Measurements from ENCODE around the gene UBQLN4.

Gene UBQLN4

DNA sequence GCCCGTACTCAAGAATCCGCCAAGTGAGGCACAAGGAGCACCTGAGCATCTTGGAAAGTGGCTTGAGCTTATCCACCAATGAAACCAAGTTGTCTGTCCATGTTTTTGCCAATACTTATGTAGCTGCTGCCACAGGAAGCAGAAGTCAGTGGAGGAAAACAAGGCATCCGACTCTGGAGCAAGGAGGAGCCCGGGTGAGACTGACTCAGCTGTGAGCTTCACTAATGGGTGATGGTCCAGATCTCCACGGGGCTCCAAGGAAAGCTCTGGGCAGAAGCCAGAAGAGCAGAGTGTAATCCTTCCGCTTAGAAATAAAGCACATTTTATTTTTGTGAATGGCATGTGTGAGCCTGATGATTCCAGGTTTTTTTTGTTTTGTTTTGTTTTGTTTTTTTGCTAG lies 20.6 kb downstream of the UBQLN4 start:
- Histone ChIP-seq H3K4me1 (ENCODE audit: insufficient read depth, low read length, poor library complexity, severe bottlenecking) (no peaks in the 10 kb centered on the region), H3K36me3 (ENCODE audit: insufficient read depth, low read length) (peaks cover 7% of the 10 kb centered on the region; the same call in 1 of the 2 replicates), H3K9ac (ENCODE audit: low read depth, low read length, poor library complexity, severe bottlenecking) (no peak overlapping the region), H3K79me2 (ENCODE audit: insufficient read depth, low read length) (no peaks in the 10 kb centered on the region), H3K4me3 (ENCODE audit: low read length, poor library complexity, severe bottlenecking) (no peak overlapping the region), H3K27me3 (ENCODE audit: insufficient read depth, low read length, poor library complexity, severe bottlenecking) (no peaks in the 10 kb centered on the region), H3K4me2 (ENCODE audit: low read depth, low read length, poor library complexity, severe bottlenecking) (no peak overlapping the region), H3F3A (ENCODE audit: low read depth) (no peaks in the 10 kb centered on the region), H4K20me1 (ENCODE audit: insufficient read depth, low read length, poor library complexity, severe bottlenecking) (no peaks in the 10 kb centered on the region), H2AFZ (ENCODE audit: low read length) (no peak overlapping the region), H3K9me2 (replicated peaks; ENCODE audit: low read depth, low read length) (no peaks in the 10 kb centered on the region), H3K9me3 (ENCODE audit: insufficient read depth, low read depth, low read length) (no peaks in the 10 kb centered on the region)
- no peak for TF ChIP-seq CTCF (conservative IDR thresholded peaks at IDR 0.05; ENCODE audit: low read length)
- no peak for TF ChIP-seq EZH2phosphoT487 (IDR thresholded peaks at IDR 0.05; ENCODE audit: borderline replicate concordance)

DNA sequence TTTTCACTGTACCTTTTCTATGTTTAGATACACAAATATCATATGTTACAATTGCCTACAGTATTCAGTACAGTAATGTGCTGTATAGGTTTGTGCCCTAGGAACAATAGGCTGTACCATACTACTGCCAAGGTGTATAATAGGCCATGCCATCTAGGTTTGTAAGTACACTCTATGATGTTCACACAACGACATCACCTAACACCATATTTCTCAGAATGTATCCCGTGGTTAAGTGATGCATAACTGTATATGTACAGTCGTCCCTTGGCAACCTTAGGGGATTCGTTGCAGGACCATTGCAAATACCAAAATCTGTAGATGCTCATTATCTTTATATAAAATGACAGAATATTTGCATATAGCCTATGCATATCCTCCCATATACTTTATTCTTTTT lies 27.0 kb downstream of the UBQLN4 start:
- no peak for TF ChIP-seq CTCF (conservative IDR thresholded peaks at IDR 0.05; ENCODE audit: low read length)
- TF ChIP-seq EZH2phosphoT487 (IDR thresholded peaks at IDR 0.05; ENCODE audit: borderline replicate concordance) = no peak
- Histone ChIP-seq H3K4me3 (ENCODE audit: low read length, poor library complexity, severe bottlenecking) (no peak overlapping the region), H3F3A (ENCODE audit: low read depth) (no peaks in the 10 kb centered on the region), H3K36me3 (ENCODE audit: insufficient read depth, low read length) (no peaks in the 10 kb centered on the region), H4K20me1 (ENCODE audit: insufficient read depth, low read length, poor library complexity, severe bottlenecking) (no peaks in the 10 kb centered on the region), H3K79me2 (ENCODE audit: insufficient read depth, low read length) (no peaks in the 10 kb centered on the region), H3K27me3 (ENCODE audit: insufficient read depth, low read length, poor library complexity, severe bottlenecking) (no peaks in the 10 kb centered on the region), H3K4me2 (ENCODE audit: low read depth, low read length, poor library complexity, severe bottlenecking) (no peak overlapping the region), H3K9me3 (ENCODE audit: insufficient read depth, low read depth, low read length) (no peaks in the 10 kb centered on the region), H3K9ac (ENCODE audit: low read depth, low read length, poor library complexity, severe bottlenecking) (no peak overlapping the region), H3K4me1 (ENCODE audit: insufficient read depth, low read length, poor library complexity, severe bottlenecking) (no peaks in the 10 kb centered on the region), H2AFZ (ENCODE audit: low read length) (no peak overlapping the region), H3K9me2 (replicated peaks; ENCODE audit: low read depth, low read length) (no peaks in the 10 kb centered on the region)

DNA sequence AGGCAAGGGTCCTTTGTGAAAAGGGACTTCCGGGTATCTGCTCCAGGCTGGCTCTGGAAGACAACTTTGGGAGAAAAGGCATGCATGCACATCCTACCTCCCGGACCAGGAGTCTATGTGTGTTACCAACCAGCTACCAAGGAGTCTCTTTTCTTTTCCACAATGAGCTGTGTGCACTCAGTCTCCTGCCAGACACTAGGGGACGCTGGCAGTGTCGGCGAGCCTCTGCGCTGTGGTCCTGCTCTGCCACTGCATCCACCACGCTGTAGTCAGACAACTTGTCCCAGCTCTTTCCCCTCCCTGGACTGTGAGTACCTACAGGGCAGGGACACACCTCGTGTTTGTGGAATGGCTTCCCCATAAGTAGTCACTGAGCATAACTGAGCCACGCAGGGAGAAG lies 27.7 kb downstream of the UBQLN4 start:
- Histone ChIP-seq H3K9me2 (replicated peaks; ENCODE audit: low read depth, low read length) (no peaks in the 10 kb centered on the region), H3K9me3 (ENCODE audit: insufficient read depth, low read depth, low read length) (no peaks in the 10 kb centered on the region), H3K79me2 (ENCODE audit: insufficient read depth, low read length) (no peaks in the 10 kb centered on the region), H3K4me1 (ENCODE audit: insufficient read depth, low read length, poor library complexity, severe bottlenecking) (no peaks in the 10 kb centered on the region), H3K9ac (ENCODE audit: low read depth, low read length, poor library complexity, severe bottlenecking) (no peak overlapping the region), H3K4me2 (ENCODE audit: low read depth, low read length, poor library complexity, severe bottlenecking) (no peak overlapping the region), H3K36me3 (ENCODE audit: insufficient read depth, low read length) (no peaks in the 10 kb centered on the region), H3K4me3 (ENCODE audit: low read length, poor library complexity, severe bottlenecking) (no peak overlapping the region), H3K27me3 (ENCODE audit: insufficient read depth, low read length, poor library complexity, severe bottlenecking) (no peaks in the 10 kb centered on the region), H3F3A (ENCODE audit: low read depth) (no peaks in the 10 kb centered on the region), H2AFZ (ENCODE audit: low read length) (peak overlapping the region; percentile 60; the same call in 1 of the 2 replicates), H4K20me1 (ENCODE audit: insufficient read depth, low read length, poor library complexity, severe bottlenecking) (no peaks in the 10 kb centered on the region)
- TF ChIP-seq CTCF (conservative IDR thresholded peaks at IDR 0.05; ENCODE audit: low read length) (peak; percentile 79), EZH2phosphoT487 (IDR thresholded peaks at IDR 0.05; ENCODE audit: borderline replicate concordance) (no peak)
